Islet of Langerhans (tissue), 1 donor: ENCODE data around the gene SMCHD1.
"Not testable (repeated sequence)": the region's sequence is repeated elsewhere in the genome, so short reads cannot be mapped to it uniquely, and the experiment has no call there.

Experiments
- FAIRE-seq: peaks from one replicate; lab custom pipeline; 2011; peaks lifted over from hg19 to GRCh38; lab: Jason Lieb, UNC

Gene SMCHD1

DNA sequence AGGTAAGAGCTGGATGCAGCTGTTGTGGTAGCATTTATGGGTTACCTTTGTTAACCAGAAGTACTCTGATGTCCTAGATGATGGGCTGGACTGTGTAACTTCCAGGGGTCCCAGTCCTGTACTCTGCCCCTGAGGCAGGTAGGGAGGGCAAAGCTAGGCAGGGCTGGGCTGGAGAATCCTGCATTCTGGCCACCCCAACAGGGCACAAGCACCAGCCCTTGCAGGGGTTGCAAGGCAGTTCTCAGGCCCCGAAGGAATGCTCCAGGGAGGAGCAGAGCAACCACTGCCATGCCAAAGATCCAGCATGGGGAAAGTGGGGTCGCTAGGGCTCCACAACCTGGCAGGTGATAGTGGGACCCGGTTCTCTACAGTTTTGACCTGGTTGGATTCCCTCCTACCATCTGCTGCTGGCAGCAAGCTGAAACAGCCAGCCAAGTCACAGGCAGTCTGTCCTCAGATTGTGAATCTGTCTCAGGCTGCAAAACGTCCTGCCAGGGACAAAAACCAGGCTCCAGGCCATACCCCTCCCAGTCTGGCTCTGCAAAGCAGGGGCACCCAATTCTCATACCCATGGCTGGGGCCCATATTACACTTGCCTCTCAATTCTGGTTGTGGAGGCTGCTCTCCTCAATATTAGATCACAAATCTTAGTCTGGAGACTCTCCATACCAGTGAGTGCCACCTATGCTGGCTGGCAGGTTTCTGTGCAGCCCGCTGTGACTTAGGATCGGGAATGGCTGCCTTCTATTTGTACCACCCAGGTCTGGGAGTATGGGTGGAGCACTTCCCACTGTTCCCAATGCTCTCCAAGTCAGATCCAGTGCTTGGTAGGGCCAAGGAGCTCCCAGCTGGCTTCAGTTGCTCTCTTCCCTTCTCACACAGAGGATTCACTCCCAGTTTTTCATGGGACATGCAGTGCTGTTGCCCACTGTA lies 61.1 kb downstream of the SMCHD1 start:
- no peak for FAIRE-seq

DNA sequence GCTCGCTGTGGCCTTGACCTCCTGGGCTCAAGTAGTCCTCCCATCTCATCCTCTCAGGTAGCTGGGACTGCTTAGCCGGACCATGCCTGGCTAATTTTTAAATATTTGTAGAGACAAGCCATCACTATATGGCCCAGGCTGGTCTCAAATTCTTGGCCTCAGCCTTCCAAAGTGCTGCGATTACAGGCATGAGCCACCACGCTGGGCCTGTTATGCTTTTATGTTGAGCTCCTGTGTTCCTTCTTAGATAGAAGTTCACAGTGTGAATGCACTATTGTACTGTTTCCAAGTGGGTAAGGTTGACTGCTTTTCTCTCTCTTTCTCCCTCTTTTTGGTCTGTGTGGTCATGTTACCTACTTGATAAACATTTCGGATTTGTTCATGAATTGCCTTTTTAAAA lies 61.9 kb downstream of the SMCHD1 start:
- FAIRE-seq: no peak

DNA sequence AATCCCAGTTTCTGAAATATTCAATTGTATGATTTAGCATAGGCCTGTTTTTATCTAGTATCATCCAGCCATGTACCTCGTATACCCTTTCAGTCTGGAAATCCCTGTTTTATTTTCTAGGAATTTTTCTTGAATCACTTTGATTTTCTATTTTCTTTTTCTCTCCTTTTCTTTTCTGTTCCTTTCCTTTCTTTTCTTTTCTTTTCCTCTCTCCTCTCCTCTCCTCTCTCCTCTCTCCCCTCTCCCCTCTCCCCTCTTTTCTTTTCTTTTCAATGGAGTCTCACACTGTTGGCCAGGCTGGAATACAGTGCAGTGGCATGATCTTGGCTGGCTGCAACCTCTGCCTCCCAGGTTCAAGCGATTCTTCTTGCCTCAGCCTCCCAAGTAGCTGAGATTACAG lies 63.5 kb downstream of the SMCHD1 start:
- no peak for FAIRE-seq

DNA sequence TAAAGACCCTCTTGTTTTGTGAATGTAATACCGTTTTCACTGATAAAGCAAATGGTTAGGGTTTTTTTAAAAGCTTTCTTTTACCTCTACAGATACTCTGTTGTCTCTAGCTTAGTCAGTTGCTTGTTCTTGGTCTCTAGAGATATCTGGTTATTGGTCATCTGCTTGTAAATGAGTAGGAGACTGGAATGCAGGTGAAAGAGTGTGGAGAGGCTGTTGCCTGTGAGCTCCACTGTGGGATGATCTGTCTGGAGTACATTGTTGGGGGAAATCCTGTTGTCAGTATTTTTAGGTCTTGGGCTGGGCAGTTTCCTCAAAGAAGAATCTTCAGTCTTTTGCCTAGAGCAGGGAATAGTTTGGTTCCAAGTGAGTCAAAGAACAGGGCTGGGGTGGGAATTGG lies 67.7 kb downstream of the SMCHD1 start:
- FAIRE-seq: no peak

DNA sequence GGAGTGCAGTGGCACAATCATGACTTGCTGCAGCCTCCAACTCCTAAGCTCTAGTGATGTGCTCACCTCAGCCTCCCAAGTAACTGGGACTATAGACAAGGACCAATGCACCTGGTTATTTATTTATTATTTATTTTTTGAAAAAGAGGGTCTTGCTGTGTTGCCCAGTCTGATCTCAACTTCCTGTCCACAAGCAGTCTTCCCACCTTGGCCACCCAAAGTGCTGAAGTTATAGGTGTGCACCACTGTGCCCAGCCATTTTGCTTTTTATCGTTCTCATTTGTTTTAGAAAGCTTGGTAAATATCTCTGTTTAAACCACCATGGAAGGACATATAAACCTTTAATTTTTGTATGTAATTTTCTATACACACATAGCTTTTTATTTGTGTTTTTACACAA lies 74.2 kb downstream of the SMCHD1 start:
- no peak for FAIRE-seq

DNA sequence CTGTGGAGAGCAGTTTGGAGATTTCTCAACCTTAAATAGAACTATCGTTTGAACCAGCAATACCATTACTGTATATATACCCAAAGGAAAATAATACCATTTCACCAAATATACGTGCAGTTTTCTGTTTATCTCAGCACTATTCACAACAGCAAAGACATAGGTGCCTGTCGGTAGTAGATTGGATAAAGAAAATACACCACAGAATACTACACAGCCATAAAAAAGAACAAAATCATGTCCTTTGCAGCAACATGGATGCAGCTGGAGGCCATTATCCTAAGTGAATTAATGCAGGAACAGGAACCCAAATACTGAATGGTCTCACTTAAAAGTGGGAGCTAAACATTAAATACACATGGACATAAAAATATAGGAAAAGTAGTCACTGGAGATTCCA lies 81.3 kb downstream of the SMCHD1 start:
- FAIRE-seq: no peak

DNA sequence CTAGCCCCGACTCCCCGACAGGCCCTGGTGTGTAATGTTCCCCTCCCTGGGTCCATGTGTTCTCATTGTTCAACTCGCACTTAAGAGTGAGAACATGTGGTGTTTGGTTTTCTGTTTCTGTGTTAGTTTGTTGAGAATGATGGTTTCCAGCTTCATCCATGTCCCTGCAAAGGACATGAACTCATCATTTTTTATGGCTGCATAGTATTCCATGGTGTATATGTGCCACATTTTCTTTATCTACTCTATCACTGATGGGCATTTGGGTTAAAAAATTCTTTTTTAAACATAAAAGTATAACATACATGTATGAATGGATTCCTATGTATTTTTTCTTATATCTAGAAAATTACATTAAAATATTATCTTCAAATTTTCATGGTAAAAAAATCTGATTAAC lies 84.6 kb downstream of the SMCHD1 start:
- FAIRE-seq: peak; percentile 74

DNA sequence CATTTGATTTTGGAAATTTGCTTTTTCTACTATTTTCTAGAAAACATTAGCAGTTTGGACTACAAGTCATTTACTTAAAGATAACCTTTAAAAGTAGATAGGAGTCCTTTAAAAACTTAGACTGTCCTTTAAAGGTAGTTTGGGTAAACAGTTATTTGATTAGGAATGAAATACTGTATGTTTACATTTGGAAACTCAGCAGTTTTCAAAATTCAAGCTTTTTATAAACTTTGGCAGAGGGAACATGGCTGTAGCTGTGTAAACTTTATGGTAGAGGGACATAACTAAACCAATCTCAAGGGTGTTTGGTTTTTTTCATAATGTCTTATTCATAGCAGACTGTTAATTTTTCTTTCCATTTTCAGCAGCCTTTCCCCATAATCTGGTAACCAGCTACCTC lies 90.7 kb downstream of the SMCHD1 start:
- no peak for FAIRE-seq

DNA sequence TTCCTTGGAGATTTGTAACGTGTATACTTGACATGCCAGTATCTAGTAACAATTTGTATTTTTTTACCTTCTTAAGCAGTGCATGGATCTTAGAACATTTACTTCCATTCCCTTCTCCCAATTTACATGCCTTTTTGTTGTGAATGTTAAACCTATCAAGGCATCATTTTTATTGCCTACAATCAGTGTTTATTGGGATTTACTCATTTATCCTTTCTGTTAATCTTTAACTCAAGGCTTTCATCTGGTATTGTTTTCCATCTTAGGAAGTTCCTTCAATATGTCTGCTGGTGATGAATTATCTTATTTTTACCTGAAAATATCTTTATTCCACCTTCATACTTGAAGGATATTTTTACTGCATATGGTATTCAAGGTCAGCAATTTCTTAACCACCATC lies 102.8 kb downstream of the SMCHD1 start:
- peak; percentile 72 for FAIRE-seq

DNA sequence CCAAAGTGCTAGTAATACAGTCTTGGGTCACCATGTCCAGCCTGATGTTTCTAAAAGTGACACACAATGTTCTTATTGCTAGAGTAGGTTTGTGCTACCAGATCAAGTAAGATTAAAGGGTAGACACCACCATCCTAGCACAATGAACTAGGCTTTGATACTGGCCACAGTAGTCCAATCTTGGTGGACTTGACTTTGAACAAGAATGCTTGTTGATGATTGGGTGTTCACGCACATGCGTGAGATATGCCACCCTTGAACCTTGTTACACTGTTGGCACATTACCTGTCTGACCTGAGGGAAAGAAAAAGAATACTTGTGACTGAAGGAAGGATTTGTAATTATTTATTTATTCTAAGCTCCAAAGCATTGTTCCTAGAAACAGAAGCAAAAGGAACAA lies 119.1 kb downstream of the SMCHD1 start:
- FAIRE-seq: no peak

DNA sequence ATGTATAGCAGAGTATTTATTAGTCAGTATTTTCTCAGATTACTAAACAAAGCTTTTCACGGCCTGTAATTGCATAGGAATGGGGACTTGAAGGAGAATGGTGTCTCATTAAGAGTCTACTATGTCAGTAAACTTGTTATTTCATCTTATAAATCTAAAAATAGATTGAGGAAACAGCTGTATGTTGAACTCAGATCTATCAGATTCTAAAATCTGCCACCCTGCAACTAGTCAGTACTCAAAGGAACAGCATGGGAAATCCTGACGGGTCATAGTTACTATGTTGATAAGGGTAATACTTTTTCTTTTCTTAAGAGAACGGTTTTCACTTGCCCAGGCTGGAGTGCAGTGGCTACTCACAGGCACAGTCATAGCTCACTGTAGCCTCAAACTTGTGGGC lies 121.1 kb downstream of the SMCHD1 start:
- no peak for FAIRE-seq

DNA sequence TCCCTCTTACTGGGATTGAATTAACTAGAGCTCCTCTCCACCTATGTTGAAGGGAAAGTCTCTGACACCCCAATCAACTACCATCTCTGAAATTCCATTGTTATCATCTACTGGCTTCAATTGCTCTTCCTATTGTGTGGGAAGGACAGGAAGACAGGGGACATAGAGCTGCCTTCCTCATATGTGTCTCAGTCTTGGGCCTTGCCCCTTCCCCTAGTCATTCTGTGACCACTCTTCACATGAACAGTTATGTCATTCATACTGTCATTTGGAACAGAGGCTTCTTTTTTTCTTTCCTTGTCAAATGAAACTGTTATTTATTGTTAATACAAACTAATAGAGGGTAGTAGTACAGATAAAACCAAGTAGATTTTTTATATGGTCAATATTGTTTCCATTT lies 121.7 kb downstream of the SMCHD1 start:
- FAIRE-seq: no peak

DNA sequence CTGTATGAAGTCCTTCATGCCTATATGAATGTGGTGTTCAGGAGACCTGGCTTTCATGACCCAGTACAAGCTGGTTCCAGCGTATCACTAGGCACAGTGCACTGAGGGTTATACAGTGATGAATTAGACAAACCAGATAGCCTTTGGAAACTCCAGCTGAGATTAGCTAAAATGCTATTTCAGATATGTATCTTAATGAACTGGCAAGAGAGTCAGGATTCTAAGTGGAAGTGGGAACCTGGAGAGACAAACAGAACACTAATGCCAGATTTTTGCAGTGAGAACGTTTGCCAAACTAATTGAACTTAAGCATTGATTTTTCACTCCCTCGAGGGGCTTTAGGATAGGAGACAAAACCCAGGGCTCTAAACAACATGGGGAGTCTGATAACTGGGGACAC lies 125.2 kb downstream of the SMCHD1 start:
- no peak for FAIRE-seq

DNA sequence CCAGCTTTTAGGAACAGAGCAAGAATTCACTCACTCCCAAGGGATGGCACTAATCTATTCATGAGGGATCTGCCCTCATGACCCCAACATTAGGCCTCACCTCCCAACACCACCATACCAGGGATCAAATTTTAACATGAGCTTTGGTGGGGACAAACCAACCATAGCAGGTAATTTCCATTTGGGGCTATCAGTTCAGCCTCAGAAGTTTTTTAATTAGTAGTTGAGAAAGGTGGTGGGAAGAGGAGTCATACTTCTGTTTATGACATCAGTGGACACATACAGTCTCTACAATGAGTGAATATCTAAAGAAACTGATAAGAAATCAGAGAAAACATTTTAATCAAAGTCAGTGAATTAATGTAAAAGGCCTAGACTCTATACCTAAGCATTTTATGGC lies 131.7 kb downstream of the SMCHD1 start:
- no peak for FAIRE-seq

DNA sequence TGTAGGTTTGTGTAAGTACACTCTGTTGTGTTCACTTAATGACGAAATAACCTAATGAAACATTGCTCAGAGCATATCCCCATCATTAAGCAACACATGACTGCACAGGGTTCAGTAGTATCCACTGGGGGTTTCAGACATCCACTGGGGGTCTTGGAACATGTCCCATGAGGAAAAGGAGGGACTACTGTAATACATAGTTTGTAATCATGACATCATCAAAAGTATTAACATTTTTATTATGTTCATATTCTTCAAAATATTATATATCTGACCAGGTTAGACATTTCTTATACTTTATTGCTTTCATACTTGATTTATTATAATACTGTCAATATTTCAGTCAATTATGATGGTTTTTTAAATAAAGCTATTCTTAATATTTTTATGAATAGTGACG lies 136.9 kb downstream of the SMCHD1 start:
- FAIRE-seq: no peak

DNA sequence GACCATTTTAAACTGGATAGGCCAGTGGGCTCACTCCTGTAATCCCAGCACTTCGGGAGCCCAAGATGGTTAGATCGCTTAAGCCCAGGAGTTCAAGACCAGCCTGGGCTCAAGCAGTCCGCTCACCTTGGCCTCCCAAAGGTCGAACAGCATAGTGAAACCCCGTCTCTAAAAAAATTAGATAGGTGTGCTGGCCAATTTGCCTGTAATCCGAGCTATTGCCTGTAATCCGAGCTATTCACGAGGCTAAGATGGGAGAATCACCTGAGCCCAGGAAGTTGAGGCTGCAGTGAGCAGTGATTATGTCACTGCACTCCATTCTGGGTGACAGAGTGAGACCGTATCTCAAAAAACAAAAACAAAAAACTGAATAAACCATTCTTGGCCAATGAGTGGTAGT lies 138.6 kb downstream of the SMCHD1 start:
- no peak for FAIRE-seq

DNA sequence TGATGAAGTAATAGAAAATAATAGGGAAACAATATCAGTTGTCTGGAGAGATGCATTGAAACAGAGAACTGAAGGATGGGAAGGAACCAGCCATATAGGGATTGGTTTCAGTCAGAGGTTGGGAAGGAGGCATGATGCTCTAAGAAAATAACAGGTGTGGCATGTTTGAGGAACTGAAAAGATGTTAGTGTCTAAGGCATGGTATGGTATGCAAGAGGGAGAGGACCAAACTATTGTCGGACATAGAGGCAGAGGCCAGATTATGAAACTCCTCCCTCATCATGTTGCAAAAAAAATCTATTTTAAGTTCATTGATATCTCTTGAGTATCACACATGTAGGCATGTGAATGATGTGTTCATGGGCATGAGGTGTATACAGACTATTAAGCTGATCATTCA lies 142.4 kb downstream of the SMCHD1 start:
- no peak for FAIRE-seq

DNA sequence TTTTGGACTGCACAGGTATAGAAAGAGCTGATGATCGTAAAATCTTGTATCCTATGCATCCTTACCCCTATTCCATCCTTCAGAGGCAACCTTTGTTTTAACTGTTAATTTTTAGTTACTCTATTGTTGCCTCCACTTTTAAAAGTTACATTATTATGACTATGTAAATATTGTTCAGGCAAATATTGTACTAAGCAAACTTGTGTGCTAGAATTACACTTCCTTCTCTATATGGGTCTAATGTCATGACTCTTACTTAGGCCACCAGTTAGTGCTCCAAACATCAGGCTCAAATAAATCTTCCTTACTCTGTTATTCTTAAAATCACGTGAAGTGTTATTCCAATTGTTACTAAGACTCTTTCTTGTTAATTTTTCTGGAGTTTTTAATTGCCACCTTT lies 143.8 kb downstream of the SMCHD1 start:
- FAIRE-seq: no peak

DNA sequence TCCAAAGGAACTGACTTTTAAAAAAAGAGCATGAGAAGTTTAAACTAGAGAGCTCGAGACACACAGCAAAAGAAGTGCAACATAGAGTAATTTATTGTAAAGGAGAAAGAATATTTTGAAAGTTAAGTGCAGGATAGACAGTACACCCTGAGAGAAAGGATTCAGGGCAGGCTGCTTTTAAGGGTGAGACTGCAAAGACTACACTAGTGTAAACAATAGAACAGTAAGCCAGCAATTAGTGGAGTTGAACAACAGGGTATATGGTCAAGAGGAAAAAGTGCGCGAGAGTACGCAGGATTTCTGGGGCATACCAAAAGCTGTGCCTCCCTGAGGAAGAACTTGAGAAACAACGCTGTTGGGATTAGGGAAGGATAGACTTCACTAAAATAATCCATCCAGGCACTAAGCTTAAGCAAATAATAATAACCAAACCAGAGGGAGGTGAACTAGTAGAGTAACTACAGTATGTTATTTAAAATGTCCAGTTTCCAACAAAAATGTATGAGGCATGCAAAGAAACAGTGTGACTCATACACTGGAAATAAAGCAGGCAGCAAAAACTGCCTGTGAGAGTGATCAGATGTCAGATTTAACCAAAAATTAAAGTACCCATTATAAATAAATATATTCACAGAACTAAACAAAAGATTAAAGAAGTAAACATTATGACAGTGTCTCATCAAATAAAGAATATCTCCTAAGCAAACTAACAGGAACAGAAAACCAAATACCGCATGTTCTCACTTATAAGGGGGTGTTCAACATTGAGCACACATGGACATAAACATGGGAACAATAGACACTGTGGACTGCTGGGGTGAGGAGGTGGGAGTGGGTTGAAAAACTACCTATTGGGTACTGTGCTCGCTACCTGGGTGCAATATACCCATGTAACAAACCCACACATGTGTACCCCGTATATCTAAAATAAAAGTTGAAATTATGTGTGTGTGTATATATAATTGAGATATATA lies 150.7 kb downstream of the SMCHD1 start:
- FAIRE-seq: no peak

DNA sequence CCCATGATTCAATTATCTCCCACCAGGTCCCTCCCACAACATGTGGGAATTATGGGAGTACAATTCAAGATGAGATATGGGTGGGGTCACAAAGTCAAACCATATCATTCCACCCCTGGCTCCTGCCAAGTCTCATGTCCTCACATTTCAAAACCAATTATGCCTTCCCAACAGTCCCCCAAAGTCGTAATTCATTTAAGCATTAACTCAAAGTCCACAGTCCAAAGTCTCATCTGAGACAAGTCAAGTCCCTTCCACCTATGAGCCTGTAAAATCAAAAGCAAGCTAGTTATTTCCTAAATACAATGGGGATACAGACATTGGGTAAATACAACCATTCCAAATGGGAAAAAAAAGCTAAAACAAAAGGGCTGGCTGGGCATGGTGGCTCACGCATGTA lies 153.1 kb downstream of the SMCHD1 start:
- not testable (repeated sequence) for FAIRE-seq

DNA sequence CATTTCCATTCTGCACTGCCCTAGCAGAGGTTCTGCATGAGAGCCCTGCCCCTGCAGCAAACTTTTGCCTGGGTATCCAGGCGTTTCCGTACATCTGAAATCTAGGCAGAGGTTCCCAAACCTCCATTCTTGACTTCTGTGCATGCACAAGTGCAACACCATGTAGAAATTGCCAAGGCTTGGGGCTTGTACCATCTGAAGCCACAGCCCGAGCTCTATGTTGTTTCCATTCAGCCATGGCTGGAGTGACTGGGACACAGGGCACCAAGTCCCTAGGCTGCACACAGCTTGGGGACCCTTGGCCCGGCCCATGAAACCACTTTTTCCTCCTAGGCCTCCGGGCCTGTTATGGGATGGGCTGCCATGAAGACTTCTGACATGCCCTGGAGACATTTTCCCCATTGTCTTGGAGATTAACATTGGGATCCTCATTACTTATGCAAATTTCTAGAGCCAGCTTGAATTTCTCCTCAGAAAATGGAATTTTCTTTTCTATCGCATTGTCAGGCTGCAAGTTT lies 154.2 kb downstream of the SMCHD1 start:
- not testable (repeated sequence) for FAIRE-seq

DNA sequence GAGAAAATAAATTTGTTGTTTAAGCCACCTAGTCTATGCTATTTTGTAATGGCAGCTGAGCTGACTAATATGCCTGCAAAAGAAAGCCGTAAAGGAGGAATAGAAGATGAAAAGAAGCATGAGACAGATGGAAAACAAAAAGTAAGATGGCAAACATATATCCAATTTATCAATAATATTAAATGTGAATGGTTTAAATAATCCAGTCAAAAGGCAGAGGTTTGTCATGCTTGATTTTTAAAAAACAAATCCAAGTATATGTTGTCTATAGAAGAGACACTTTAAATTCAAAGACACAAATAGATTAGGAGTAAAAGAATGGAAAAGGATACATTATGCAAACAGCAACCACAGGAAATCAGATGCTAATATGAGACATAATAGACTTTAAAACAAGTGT lies 155.9 kb downstream of the SMCHD1 start:
- no peak for FAIRE-seq

DNA sequence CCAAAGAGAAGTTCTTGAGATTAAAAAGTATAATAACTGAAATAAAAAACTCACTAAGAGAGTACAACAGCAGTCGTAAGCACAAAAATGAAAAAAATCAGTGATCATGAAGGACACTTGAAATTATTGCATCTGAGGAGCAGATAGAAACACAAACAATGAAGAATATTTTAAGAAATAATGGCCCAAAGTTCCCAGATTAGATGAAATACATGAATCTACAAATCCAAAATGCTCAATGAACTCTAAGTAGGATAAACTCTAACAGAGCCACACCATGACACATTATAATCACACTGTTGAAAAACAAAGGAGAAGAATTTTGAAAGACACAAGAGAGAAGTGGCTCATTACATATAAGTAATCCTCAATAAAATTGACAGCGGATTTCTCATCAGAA lies 159.4 kb downstream of the SMCHD1 start:
- FAIRE-seq: no peak
